ENCODE data around the gene SREBF2.
"Not testable (repeated sequence)": the region's sequence is repeated elsewhere in the genome, so short reads cannot be mapped to it uniquely, and the experiment has no call there.

Gene SREBF2

DNA sequence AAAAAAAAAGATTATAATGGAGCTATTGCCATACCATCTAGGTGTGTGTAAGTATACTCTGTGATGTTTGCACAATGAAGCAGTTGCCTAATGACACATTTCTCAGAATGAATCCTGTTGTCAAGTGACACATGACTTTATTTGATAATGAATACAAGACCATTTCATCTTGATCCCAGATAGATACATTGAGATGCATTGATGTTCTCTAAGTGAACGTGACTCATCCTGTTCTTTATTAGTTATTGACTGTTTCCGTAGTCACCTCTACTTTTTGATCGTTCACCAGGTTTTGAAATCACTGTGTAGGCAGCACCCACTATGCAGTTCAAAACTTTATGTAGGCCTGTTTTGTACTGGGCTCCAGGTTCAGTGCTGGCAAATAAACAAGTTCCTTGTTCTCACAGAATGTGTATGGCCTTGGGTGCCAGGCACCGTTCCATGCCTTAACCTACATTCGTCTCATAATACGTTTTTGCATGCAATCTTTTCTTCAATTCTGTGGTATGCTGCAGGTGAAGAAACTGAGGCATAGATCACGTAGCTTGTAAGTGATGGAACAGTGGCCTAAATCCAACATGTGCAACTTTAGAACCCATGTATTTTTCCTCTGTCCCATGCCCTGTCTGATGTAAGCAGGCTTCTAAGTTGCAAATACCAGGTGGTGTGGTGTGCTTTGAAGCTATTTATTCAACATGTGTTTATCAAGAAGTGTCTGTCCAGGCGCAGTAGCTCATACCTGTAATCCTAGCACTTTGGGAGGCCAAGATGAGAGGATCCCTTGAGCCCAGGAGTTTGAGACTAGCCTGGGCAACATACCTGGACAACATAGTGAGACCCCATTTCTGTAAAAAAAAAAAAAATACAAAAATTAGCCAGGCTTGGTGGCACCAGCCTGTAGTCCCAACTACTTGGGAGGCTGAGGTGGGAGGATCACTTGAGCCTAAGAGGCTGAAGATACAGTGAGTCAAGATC, 10.4 kb downstream of the SREBF2 start:
- no peak for DNase-seq

DNA sequence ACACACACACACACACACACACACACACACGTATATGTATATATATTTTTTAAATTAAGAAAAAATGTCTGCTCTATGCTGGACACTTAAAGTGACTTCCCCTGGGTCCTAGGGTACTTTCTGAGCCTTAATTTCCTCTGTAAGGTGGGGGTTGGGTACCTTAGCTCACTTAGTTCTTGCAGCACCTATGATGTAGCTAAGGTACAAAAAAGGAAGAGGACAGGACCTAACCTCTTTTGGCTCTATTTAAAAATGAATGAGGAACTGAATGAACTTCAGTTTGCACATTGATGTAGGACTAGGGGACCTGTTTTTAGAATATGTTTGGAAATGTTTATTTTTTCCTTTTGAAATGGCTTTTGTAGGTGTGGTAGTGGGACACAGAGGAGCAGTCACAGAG, 11.1 kb downstream of the SREBF2 start:
- DNase-seq: no peak

DNA sequence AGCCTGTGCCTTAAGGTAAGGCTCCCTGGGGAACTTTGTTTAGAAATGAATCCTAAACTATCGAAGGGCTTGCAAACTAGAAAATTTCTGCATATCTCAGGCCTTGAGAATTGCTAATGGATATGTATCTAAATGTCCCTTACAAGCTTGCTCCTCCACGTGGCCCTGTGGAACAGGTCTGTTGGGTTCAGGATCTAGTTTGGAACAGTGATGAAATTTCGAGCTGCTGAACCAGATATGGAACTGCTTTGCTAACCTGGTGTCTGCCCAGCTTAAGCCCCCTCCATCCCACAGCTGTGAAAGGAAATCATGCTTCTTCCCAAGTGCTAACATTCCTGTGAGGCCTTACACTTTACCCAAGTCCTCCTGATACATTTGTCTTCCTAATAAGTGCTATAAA, 11.6 kb downstream of the SREBF2 start:
- no peak for DNase-seq

- DNase-seq: no peak
Measured at GRCh38 chr22:41845380-41846267, 12.7 kb downstream of the SREBF2 start.

DNA sequence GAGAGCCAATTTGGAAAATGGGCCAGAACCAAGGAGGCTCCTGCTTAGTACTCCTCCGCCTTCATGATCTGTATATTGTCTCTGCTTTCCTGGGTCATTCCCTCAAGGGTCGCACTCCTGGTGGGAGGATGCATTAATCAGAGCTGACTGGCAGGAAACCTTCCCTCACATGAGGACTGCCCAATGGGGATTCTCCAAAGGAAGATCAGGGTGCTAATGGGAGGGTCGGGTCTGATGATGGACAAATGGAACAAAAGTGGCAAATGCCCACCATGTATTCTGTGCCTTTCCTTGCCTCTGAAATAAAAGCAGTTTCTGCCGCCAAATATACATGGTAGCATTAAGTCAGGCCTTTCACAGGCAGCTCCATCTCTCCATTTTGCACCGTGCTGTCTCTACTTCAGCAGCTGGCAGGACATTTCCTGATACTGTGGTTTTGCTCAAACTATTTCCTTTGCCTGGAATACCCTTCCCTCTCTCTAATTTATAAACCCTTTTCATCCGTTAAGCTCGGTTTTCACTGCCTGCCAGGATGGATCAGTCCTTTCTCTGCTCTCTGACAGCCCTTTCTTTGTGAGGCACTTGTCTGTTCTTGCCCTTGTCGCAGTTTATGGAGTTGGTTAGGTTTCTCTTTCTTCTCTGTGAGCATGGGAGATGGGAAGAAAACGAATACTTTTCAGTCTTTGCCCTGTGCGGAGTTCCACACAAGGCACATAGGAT, 13.5 kb downstream of the SREBF2 start:
- DNase-seq: no peak

DNA sequence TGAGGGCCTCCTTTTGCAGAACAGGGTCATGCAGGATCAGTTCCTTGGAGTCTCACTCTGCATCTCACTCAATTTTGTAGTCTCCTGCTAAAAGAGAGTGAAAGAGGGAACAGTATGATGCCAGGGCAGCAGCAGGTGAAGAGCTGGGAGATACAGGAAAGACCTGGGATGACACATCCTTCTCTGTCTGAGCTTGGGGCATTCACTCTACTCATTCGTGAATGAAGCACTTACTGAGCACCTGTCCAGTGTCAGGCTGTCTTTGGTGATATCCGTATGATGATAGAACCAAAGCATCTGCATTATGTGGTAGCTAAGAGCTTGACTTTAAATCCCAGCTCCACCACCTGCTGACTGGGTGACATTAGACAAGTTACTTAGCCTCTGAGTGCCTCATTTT, 14.4 kb downstream of the SREBF2 start:
- no peak for DNase-seq

DNA sequence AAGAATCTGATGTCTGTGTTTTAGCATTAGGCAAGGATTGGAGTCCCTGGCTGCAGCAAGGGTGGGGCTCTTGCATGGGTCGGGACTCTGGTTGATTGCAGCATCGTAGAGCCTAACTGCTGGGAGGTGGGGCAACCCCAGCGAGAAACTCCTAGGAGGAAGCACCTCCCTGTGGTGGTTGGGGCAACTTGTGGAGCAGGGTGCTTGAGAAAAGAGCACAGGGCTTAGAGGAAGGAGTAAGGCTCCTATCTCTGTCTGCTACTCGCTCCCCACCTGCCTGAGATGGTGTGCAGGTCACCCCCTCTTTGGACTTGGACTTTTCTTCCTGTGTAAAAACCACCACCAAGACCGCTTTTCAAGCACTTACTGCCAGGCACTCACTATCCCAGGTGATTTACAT, 15.6 kb downstream of the SREBF2 start:
- no peak for DNase-seq

DNA sequence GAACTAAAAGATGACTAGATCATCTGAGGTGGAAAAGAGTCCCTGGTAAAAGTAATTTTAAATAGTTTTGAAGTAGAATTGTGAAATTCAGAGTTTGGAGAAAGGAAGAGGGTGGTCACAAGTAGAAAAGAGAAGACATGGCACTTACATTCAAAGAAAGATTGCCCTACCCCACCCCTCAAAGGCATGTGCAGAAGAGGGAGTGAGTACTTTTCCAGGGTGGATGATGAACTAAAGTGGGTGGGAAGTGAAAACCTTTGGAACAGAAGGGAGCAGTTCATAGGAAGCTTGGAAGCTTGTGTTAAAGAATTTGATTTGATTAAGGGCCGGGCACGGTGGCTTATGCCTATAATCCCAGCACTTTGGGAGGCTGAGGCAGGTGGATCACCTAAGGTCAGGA, 23.6 kb downstream of the SREBF2 start:
- no peak for DNase-seq

GRCh38 chr22:41857155-41857859, 24.4 kb downstream of the SREBF2 start:
- peak; percentile 15 for DNase-seq

DNA sequence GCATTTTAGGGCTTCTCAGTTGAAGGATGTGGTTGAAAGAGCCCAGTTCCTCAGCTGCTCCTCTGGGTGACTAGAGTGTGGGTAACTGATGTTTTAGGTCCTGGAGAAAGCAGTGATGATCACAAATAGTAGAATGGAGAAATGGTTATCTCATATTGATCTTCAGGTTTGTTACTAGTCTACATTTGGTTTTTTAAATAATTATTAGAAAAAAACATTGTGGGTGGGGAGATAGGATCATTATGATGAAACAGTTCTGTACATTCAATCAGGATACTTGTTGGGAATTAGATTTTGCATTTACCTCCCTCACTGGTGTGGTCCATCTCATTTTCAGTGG, 24.9 kb downstream of the SREBF2 start:
- DNase-seq: no peak

DNA sequence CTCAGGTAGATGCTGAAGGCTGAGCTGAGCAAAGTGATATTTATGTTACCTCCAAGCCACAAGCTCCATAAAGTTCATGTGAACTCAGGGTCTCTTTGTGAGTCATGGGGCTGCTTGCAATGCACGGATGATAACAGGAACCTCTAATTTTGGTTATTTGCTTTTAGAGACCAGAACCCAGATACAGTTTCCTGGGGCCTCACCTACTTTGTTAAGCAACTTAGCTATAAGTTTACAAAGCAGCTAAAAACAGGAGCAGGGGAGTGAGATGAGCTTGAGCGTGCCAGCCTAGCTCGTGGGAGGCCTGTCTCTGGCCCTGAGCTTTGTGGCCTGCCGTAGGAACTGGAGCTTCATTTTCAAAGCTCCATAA, 29.2 kb downstream of the SREBF2 start:
- DNase-seq: no peak

DNA sequence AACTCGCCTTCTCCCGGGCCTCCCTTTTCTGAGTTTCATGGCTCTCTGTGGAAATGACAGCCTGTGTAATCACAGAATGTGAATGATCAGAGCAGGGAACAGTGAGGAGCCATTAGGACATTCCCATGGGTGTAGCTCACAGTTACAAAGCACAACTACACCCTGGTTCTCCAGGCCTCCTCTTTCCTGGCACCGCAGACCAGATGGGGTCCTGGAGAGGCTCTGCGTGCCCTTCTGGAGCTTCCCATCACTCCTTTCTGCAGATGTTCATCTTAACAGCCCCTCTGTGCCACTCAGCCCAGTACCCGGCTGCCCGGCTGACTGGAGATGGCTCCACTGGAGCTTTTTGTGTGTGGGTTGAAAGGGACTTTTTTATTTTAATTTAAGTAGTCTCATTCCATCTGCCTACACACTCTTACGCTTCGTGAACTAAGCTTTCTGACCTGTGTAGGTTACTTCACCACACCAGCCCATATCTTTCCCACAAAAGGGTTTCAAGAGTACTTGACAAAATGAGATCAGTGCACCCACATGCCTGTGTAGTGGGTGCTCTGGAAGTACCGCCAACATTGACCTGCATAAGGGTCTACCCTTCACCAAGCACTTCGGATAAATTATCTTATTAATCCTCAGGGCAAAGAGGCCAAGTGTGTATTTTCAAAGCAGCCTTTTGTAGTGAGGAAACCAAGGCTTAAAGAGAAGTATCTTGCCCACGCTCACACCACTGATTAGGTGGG, 29.8 kb downstream of the SREBF2 start:
- DNase-seq: peak; percentile 42

DNA sequence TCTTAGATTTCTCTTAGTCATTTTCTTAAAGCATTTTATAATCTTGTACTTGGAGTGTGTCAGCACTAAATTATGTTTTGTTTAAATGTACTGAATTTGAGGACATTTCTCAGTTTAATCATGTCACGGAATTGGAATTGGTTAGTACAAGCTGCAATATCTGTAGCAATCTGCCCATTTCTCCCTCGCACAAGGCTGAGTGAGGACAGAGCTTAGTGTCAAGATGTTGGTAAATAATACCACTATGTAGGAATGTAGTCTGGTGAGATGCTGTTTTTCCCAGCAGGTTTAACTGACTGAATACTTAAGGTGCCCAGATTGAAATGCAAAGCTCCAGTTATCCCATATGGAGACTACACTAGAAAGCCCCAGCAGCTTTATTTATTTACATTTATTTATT, 30.6 kb downstream of the SREBF2 start:
- DNase-seq: no peak

DNA sequence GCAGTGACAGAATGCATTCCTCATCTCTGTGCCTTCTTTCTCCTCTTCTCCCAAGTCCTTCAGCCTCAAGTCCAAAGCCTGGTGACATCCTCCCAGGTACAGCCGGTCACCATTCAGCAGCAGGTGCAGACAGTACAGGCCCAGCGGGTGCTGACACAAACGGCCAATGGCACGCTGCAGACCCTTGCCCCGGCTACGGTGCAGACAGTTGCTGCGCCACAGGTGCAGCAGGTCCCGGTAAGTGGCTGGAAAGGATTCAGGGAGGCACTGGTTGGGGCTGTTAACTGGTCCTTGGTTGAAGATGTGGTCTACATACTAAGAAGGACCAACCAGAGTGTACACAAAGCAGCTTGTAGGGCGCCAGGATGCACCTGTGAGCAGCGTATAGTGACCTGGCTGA, 35.7 kb downstream of the SREBF2 start:
- no peak for DNase-seq

DNA sequence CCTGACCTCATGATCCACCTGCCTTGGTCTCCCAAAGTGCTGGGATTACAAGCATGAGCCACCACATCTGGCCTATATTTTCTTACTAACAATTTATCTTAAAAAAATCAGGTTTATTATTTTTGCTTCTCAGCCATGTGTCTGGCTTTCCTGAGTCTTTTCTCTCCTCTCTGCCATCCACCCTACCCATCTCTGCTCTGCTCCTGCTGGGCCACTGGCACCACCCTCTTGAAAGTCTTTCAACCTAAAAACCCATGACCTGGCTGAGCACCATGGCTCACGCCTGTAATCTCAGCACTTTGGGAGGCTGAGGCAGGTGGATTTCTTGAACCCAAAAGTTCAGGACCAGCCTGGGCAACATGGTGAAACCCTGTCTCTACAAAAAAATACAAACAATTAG, 37.2 kb downstream of the SREBF2 start:
- not testable (repeated sequence) for DNase-seq

- DNase-seq: no peak
Measured at GRCh38 chr22:41870786-41871185, 37.9 kb downstream of the SREBF2 start.

- DNase-seq: no peak
Measured at GRCh38 chr22:41873391-41873790, 40.5 kb downstream of the SREBF2 start.

DNA sequence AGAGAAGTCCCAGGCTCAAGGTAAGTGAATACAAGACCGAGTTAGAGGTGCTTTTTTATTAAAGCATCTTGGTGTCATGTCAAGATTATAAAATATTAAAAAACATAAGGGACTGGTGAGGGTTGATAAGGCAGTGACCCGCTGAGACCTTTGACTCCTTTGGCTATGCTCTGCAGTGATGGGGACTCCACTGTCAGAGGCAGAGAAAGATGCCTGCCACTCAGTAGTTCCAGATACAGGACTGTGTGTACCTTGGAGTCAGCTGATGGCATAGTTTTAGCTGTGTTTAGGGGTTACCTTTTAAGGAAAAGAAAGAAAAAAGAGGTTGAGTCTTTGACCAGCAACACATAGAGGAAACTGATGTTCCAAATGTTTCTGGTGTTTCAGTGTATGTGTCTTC, 41.2 kb downstream of the SREBF2 start:
- no peak for DNase-seq

DNA sequence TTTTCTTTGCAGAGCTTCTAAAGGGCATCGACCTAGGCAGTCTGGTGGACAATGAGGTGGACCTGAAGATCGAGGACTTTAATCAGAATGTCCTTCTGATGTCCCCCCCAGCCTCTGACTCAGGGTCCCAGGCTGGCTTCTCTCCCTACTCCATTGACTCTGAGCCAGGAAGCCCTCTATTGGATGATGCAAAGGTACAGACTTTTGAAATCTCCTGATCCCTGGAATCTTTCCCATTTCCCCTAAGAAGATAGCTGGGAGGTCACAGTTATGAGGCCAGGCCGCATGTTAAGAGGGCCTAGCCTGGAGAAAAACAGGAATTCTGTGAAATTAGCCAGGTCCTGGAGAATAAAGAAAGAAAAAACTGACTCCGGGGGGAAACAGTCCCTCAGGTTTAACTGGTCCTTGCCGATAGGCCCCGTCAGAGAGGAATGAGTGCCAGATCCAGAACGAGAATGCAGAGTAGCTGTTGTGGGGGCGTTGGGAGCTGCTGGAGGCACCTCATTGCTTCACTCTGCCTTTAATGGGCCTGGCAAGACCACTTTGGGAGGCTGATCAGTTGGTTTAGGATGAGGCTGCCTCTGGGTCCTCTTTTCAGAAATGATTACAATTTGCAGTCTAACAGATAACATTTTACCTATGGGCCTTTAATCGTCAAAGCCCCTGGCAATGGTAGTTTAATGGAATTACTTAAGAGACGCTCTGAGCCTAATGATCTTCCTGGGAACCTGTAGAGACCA, 42.8 kb downstream of the SREBF2 start:
- no peak for DNase-seq

GRCh38 chr22:41876275-41876674, 43.4 kb downstream of the SREBF2 start:
- no peak for DNase-seq

- DNase-seq: no peak
Measured at GRCh38 chr22:41876675-41877074, 43.8 kb downstream of the SREBF2 start.
